Heart right ventricle (tissue), 16 donors: ENCODE results near the gene AAGAB. TPM values are rescaled to one million over a fixed set of nuclear protein-coding genes. Genes with fewer than 3 reads are reported as not detected.

Source experiments
- ATAC-seq, 8 donors: fragments of 200-7000 bp; cut with Tn5 transposase; one replicate each; pipeline ENCODE4 v1.9.1; 2020; ENCODE audit warnings: mild to moderate bottlenecking in 8 of 8, moderate library complexity in 8 of 8, moderate number of reproducible peaks in 1 of 8
- DNase-seq, 2 donors: peaks; one replicate each; pipeline ENCODE4 v3.0.0-alpha.2; 2020
- H3K27ac ChIP-seq, 10 donors: fragments of 200-600 bp; sonication (generic) in 2 of 10; one replicate each; pipeline versions ENCODE4 v1.5.0 to v1.8.0; 2020 to 2022; ENCODE audit warnings: mild to moderate bottlenecking in 3 of 10
- H3K27me3 ChIP-seq, 7 donors: fragments of 200-600 bp; one replicate each; pipeline ENCODE4 v1.8.0; 2021 to 2022; ENCODE audit warnings: mild to moderate bottlenecking in 2 of 7
- H3K36me3 ChIP-seq, 9 donors: fragments of 200-600 bp; sonication (generic) in 1 of 9; one replicate each; pipeline versions ENCODE4 v1.5.0 to v1.8.0; 2020 to 2022; ENCODE audit warnings: mild to moderate bottlenecking in 2 of 9
- H3K4me1 ChIP-seq, 9 donors: fragments of 200-600 bp; sonication (generic) in 1 of 9; one replicate each; pipeline versions ENCODE4 v1.5.0 to v1.8.0; 2020 to 2022; ENCODE audit warnings: mild to moderate bottlenecking in 4 of 9
- H3K4me3 ChIP-seq, 10 donors: fragments of 200-600 bp; sonication (generic) in 2 of 10; one replicate each; pipeline versions ENCODE4 v1.5.0 to v1.8.0; 2020 to 2022; ENCODE audit warnings: mild to moderate bottlenecking in 7 of 10, moderate library complexity in 2 of 10
- H3K9me3 ChIP-seq, 11 donors: fragments of 200-600 bp in 10 of 11; sonication (generic) in 2 of 11; one replicate each; pipeline versions ENCODE4 v1.5.0 to v1.8.0; 2013 to 2022; ENCODE audit warnings: mild to moderate bottlenecking in 2 of 11, control low read depth in 1 of 11, moderate library complexity in 1 of 11
- WGBS, 2 donors: extraction: QIAGEN DNeasy Blood & Tissue Kit; methylation state at CpG; one replicate each; pipeline ENCODE4 v1.1.7; 2013; ENCODE audit warnings: inconsistent platforms in 1 of 2; 5-methylcytosine and 5-hydroxymethylcytosine counted together
- intact Hi-C, 10 donors: fragments of 100-400 bp; cut with DNase I; formaldehyde crosslinking; loops; one replicate each; pipeline versions ENCODE4 v1.11.1 to v1.14.2; 2022
- polyA plus RNA-seq, 2 donors: library from polyadenylated mRNA; stranded (reverse); fragments of 200-250 nt; gene quantifications; one replicate each; pipeline ENCODE4 v1.2.3, GENCODE V29; 2013
- total RNA-seq, 10 donors: library from RNA; stranded (reverse); fragmentation: NEBNext Ultra II Directional in 3 of 10; extraction: Animal tissue kit (Norgen Biotek cat#: 25700) in 3 of 10; gene quantifications; one replicate each; pipeline versions ENCODE4 v1.2.1 to v1.2.4, GENCODE V29; 2021 to 2023
- TF ChIP-seq, protein P1 (sequence below), 9 donors: fragments of 200-600 bp; sonication (generic) in 2 of 9; IDR thresholded peaks; one replicate each; pipeline versions ENCODE4 v1.5.0 to v1.8.0; 2021 to 2022; ENCODE audit warnings: antibody characterized with exemption in 9 of 9, mild to moderate bottlenecking in 5 of 9, moderate library complexity in 1 of 9
- donor health status: Arrhythmogenic right ventricular cardiomyopathy.
- donor health status: ischemic (EF 13 %, LVEDD 7.1; RV severe dilation, severe dysfunction).
- donor health status: healthy with polysubstance abuse.
- donor health status: DM: no; HTN: yes; CAD: no.
- donor health status: DM: no; HTN: no; CAD: no.
- donor health status: ischemic (EF 25% LVEDD 6.9; RV normal size, moderate dysfunction).
- donor health status: ischemic (EF 25% LVEDD 5.7; RV mildly dilated, moderate dysfunction).
- donor health status: healthy.
- donor health status: DM: yes; HTN: yes; CAD: no.
- donor health status: Ischemic cardiomyopathy.
- donor health status: ischemic (EF 35%, LVEDD 5.7; RV mildly dilated, moderate dysfunction).
- donor health status: nonischemic (EF 11% LVEDD 7.7; RV severe dilation, severe dysfunction).
- donor health status: DM: yes; HTN: yes; CAD: no.
- donor health status: PGD.
- donor health status: ischemic (EF 29% LVEDD 5.4; RV normal size, mild dysfunction).
- donor health status: nonischemic (EF 23%, LVEDD 6.1; RV moderate dilation, normal function).

Gene AAGAB
- total and polyA plus RNA-seq, 12 donors = 4.3 to 33.4 (median 24.3) TPM

DNA sequence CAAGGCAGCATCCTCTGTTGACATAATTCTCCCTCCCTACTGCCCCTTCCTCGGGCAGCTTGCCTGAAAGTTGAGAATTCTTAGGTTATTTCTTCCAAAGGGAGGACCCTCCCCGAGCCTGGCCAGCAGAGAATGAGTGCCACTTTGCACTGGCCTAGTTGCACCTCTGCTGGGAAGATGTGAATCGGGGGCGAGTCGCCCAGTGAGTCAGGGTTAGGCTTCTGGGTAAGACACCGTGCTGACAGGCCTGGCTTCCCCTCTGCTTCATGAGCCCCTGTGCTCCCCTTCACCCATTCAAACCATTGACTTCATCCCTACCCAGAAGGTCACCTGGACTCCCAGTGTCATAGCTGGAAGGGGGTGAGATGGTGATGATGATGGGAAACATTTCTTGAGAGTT lies 82.3 kb downstream of the AAGAB start:
- peaks cover 0 to 88% (median 8%) of the 10 kb centered on the region in 9 donors for H3K36me3 ChIP-seq
- no peaks in the 10 kb centered on the region for H3K27me3 ChIP-seq
- no peak overlapping the region for H3K27ac ChIP-seq
- ATAC-seq (no peak), DNase-seq (no peak)
- TF ChIP-seq, protein P1, sequence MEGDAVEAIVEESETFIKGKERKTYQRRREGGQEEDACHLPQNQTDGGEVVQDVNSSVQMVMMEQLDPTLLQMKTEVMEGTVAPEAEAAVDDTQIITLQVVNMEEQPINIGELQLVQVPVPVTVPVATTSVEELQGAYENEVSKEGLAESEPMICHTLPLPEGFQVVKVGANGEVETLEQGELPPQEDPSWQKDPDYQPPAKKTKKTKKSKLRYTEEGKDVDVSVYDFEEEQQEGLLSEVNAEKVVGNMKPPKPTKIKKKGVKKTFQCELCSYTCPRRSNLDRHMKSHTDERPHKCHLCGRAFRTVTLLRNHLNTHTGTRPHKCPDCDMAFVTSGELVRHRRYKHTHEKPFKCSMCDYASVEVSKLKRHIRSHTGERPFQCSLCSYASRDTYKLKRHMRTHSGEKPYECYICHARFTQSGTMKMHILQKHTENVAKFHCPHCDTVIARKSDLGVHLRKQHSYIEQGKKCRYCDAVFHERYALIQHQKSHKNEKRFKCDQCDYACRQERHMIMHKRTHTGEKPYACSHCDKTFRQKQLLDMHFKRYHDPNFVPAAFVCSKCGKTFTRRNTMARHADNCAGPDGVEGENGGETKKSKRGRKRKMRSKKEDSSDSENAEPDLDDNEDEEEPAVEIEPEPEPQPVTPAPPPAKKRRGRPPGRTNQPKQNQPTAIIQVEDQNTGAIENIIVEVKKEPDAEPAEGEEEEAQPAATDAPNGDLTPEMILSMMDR (IDR thresholded peaks at IDR 0.05) = no peak
- H3K4me3 ChIP-seq = no peak overlapping the region
- intact Hi-C loops = loop anchor here in 1 of 10 donors (10.0 kb wide), 1 partner anchor 107 kb away; the partner anchor contains the start of gene SMAD3
- no peaks in the 10 kb centered on the region for H3K9me3 ChIP-seq
- WGBS, 2 donors = 97 to 98% methylated on average over 6 of the region's 6 CpGs
- H3K4me1 ChIP-seq = peaks cover 5 to 48% (median 34%) of the 10 kb centered on the region in 9 donors

DNA sequence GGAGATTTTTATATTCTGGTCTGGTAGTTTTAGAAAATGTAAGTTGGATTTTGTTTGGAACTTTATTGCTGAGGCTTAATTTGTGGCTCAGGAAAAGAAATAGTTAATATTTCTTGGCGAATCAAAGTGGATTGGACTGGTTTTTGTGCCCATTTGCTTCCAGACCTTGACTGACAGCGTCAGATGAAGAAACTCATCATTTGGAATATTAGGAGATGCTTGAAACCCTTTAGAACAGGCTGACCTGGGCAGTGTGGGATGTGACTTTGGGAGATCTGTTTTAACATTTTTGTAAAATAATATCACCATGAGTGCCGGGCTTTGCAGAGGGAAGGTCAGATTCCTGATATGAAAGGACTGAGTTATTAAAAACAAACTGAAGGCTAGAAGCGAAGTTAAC lies 83.0 kb downstream of the AAGAB start:
- 89 to 91% methylated on average over 4 of the region's 4 CpGs for WGBS, 2 donors
- intact Hi-C loops = loop anchor here in 1 of 10 donors (10.0 kb wide), 1 partner anchor 107 kb away; the partner anchor contains the start of gene SMAD3
- H3K4me3 ChIP-seq = no peak overlapping the region
- no peak overlapping the region for H3K27ac ChIP-seq
- TF ChIP-seq, protein P1 (IDR thresholded peaks at IDR 0.05) = no peak
- H3K4me1 ChIP-seq = peaks cover 5 to 48% (median 28%) of the 10 kb centered on the region in 9 donors
- DNase-seq = no peak
- peaks cover 0 to 91% (median 8%) of the 10 kb centered on the region in 9 donors for H3K36me3 ChIP-seq
- H3K27me3 ChIP-seq = no peaks in the 10 kb centered on the region
- no peak for ATAC-seq
- H3K9me3 ChIP-seq = no peaks in the 10 kb centered on the region

DNA sequence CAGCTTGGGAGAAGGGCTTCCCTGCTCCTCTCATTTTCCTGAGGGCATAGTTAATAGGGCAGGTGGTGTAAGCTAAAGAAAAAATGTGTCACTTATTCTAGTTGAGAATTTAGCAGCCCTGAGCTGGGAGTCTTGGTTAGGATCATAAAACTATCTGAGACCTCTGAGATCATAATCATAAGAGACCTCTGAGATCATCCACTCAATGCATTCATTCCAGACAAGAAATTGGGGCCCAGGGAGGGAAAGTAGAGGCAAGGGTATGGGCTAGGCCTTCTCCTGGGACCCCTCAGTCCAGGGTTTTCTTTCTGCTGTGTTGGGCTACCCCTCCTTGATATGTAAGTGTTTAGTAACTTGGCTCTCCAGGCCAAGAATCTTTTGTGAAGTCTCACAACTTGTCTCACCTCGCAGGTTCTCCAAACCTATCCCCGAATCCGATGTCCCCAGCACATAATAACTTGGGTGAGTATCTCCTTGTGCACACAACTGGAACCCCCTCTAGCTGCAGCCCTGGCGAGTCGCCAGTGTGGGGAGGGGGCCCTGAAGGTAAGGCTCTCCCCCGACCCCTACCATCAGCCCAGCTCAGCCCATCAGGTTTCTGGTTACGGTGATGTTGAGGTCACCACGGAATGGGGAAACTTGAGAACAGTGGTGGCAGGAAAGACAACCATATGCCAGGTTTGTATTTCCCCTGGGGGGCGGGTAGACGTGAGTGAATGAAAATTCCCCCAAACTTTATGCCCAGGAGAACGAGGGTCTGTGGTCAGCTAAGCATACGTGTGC lies 84.1 kb downstream of the AAGAB start:
- Histone ChIP-seq H3K36me3 (peaks cover 0 to 97% (median 8%) of the 10 kb centered on the region in 9 donors), H3K4me1 (peaks cover 5 to 48% (median 26%) of the 10 kb centered on the region in 9 donors), H3K27ac (no peak overlapping the region), H3K9me3 (no peaks in the 10 kb centered on the region), H3K27me3 (no peaks in the 10 kb centered on the region), H3K4me3 (no peak overlapping the region)
- 92 to 93% methylated on average over 12 of the region's 12 CpGs for WGBS, 2 donors
- ATAC-seq = no peak
- DNase-seq = no peak
- TF ChIP-seq, protein P1 (IDR thresholded peaks at IDR 0.05) = no peak
- intact Hi-C loops = loop anchor here in 1 of 10 donors (10.0 kb wide), 1 partner anchor 106 kb away; the partner anchor contains the start of gene SMAD3

DNA sequence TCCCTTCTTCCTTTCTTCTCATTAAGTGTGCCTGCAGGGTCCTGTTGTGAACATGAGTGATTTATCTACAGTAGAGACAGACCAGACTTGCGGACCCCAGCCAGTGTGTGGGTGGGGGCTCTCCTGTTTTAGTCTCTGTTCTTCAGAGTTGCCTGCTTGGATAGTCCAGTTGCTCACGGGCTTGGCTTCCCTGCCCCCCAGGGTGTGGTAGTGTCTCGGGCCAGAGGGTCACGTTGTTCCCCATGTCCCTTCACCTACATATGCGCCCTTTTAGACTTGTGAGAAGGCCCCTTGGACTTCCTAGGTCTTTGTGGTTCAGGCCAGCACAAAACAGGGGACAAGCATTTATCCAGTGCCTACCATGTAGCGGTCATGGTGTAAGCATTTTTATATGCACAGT lies 85.8 kb downstream of the AAGAB start:
- intact Hi-C loops = no loop called here
- Histone ChIP-seq H3K36me3 (peaks cover 0 to 92% (median 8%) of the 10 kb centered on the region in 9 donors), H3K4me3 (no peak overlapping the region), H3K9me3 (no peaks in the 10 kb centered on the region), H3K4me1 (peaks cover 10 to 54% (median 38%) of the 10 kb centered on the region in 9 donors), H3K27ac (peak overlapping the region in 4 of 10 donors; percentile 9 to 53 (median 50)), H3K27me3 (no peaks in the 10 kb centered on the region)
- DNase-seq (no peak), ATAC-seq (no peak)
- TF ChIP-seq, protein P1 (IDR thresholded peaks at IDR 0.05) = no peak
- 84 to 86% methylated on average over 6 of the region's 6 CpGs for WGBS, 2 donors
